Esophagus squamous epithelium (tissue), 5 donors: ENCODE results near the gene LGMN. TPM values are rescaled to one million over a fixed set of nuclear protein-coding genes. Genes with fewer than 3 reads are reported as not detected.
A peak's percentile ranks its signal among the peaks of the same experiment; 100 is the strongest.

Experiments used
- DNase-seq: peaks from one replicate; lab custom pipeline; 2025; lab: John Stamatoyannopoulos, UW
- H3K27ac ChIP-seq, 4 donors: fragments of 200-600 bp; sonication (generic); one replicate each; pipeline ENCODE4 v1.5.1; 2016 to 2019; ENCODE audit warnings: mild to moderate bottlenecking in 1 of 4
- H3K27me3 ChIP-seq, 4 donors: fragments of 200-600 bp; sonication (generic); 1 replicate in 3 of 4; 2 replicates in 1 of 4; pipeline versions ENCODE4 v1.5.1 to v1.6.0; 2017 to 2021; ENCODE audit warnings: antibody characterized with exemption in 1 of 4
- H3K36me3 ChIP-seq, 3 donors: fragments of 200-600 bp; sonication (generic); one replicate each; pipeline ENCODE4 v1.5.1; 2016 to 2019
- H3K4me1 ChIP-seq, 3 donors: fragments of 200-600 bp; sonication (generic); one replicate each; pipeline ENCODE4 v1.5.1; 2017 to 2019
- H3K4me3 ChIP-seq, 4 donors: fragments of 200-600 bp; sonication (generic); 1 replicate in 3 of 4; 2 replicates in 1 of 4; pipeline ENCODE4 v1.5.1; 2016 to 2019; ENCODE audit warnings: mild to moderate bottlenecking in 2 of 4, moderate library complexity in 1 of 4
- H3K9me3 ChIP-seq, 3 donors: fragments of 200-600 bp; sonication (generic); one replicate each; pipeline ENCODE4 v1.5.1; 2016 to 2019
- CTCF ChIP-seq, 6 experiments: fragments of 450-650 bp in 4 of 6; fragments of 200-600 bp in 2 of 6; sonication (generic) in 2 of 6; IDR thresholded peaks; one replicate each; pipeline ENCODE4 v1.5.1; 2016 to 2019; ENCODE audit warnings: antibody characterized with exemption in 6 of 6, mild to moderate bottlenecking in 4 of 6, moderate library complexity in 4 of 6
- POLR2A ChIP-seq, 4 donors: fragments of 450-650 bp; IDR thresholded peaks; one replicate each; pipeline ENCODE4 v1.6.1; 2017; ENCODE audit warnings: antibody characterized with exemption in 4 of 4, mild to moderate bottlenecking in 4 of 4, moderate library complexity in 3 of 4
- WGBS, 2 donors: methylation state at CpG; one replicate each; pipeline ENCODE4 v1.1.5; 2018; 5-methylcytosine and 5-hydroxymethylcytosine counted together
- intact Hi-C: fragments of 100-400 bp; cut with DNase I; formaldehyde crosslinking; loops from one replicate; pipeline ENCODE4 v1.15.0; 2022
- total RNA-seq, 4 donors: library from RNA; depleted of rRNA; stranded (reverse); fragments of >200 nt; gene quantifications; one replicate each; pipeline ENCODE4 v1.1.0, GENCODE V29; 2016
- donor health status: DM: yes; HTN: yes; CAD: no.

LGMN gene
- total RNA-seq, 4 donors from 2014 or later: 42.6 to 107 (median 70.8) TPM

- no peaks in the 10 kb centered on the region for H3K4me1 ChIP-seq
- H3K4me3 ChIP-seq: no peak overlapping the region
- H3K27me3 ChIP-seq: no peaks in the 10 kb centered on the region
- H3K27ac ChIP-seq: peak overlapping the region in 2 of 4 donors; percentile 10 to 63
- WGBS, 2 donors: 78% methylated on average over 2 to 6 of the region's 11 CpGs
- no peaks in the 10 kb centered on the region for H3K9me3 ChIP-seq
- TF ChIP-seq CTCF (IDR thresholded peaks at IDR 0.05): no peak
- TF ChIP-seq POLR2A (IDR thresholded peaks at IDR 0.05): no peak
- no peak for DNase-seq
- intact Hi-C loops: no loop called here
- peaks cover 0 to 70% (median 12%) of the 10 kb centered on the region in 3 donors for H3K36me3 ChIP-seq
Measured at GRCh38 chr14:92704821-92705220, 43.6 kb downstream of the LGMN start.

- Histone ChIP-seq H3K4me1 (no peaks in the 10 kb centered on the region), H3K36me3 (peaks cover 0 to 64% (median 9%) of the 10 kb centered on the region in 3 donors), H3K4me3 (no peak overlapping the region), H3K27me3 (no peaks in the 10 kb centered on the region), H3K9me3 (no peaks in the 10 kb centered on the region), H3K27ac (peak overlapping the region in 2 of 4 donors; percentile 13 to 63)
- intact Hi-C loops: no loop called here
- DNase-seq: no peak
- 51 to 65% methylated on average over 13 to 16 of the region's 23 CpGs for WGBS, 2 donors
- TF ChIP-seq CTCF (IDR thresholded peaks at IDR 0.05): no peak
- TF ChIP-seq POLR2A (IDR thresholded peaks at IDR 0.05): peak in 1 of 4 donors; percentile 5
Measured at GRCh38 chr14:92704036-92704804, 44.2 kb downstream of the LGMN start.

GRCh38 chr14:92703516-92703915 lies 44.9 kb downstream of the LGMN start:
- Histone ChIP-seq H3K9me3 (no peaks in the 10 kb centered on the region), H3K4me3 (no peak overlapping the region), H3K27me3 (no peaks in the 10 kb centered on the region), H3K36me3 (peaks cover 0 to 62% (median 9%) of the 10 kb centered on the region in 3 donors), H3K27ac (peak overlapping the region in 1 of 4 donors; percentile 13), H3K4me1 (no peaks in the 10 kb centered on the region)
- intact Hi-C loops: no loop called here
- DNase-seq: no peak
- no peak for TF ChIP-seq POLR2A (IDR thresholded peaks at IDR 0.05)
- no peak for TF ChIP-seq CTCF (IDR thresholded peaks at IDR 0.05)
- 94 to 96% methylated on average over 10 of the region's 10 CpGs for WGBS, 2 donors

GRCh38 chr14:92702441-92702918 lies 45.9 kb downstream of the LGMN start:
- Histone ChIP-seq H3K4me3 (no peak overlapping the region), H3K9me3 (no peaks in the 10 kb centered on the region), H3K27ac (no peak overlapping the region), H3K36me3 (peaks cover 0 to 52% (median 9%) of the 10 kb centered on the region in 3 donors), H3K4me1 (no peaks in the 10 kb centered on the region), H3K27me3 (no peaks in the 10 kb centered on the region)
- TF ChIP-seq POLR2A (IDR thresholded peaks at IDR 0.05): no peak
- no peak for TF ChIP-seq CTCF (IDR thresholded peaks at IDR 0.05)
- DNase-seq: no peak
- 80 to 88% methylated on average over 6 to 7 of the region's 9 CpGs for WGBS, 2 donors
- intact Hi-C loops: no loop called here

- Histone ChIP-seq H3K4me1 (no peaks in the 10 kb centered on the region), H3K9me3 (no peaks in the 10 kb centered on the region), H3K36me3 (peaks cover 0 to 46% (median 9%) of the 10 kb centered on the region in 3 donors), H3K27me3 (no peaks in the 10 kb centered on the region), H3K4me3 (no peak overlapping the region), H3K27ac (no peak overlapping the region)
- TF ChIP-seq POLR2A (IDR thresholded peaks at IDR 0.05): no peak
- TF ChIP-seq CTCF (IDR thresholded peaks at IDR 0.05): no peak
- 90 to 91% methylated on average over 10 of the region's 10 CpGs for WGBS, 2 donors
- DNase-seq: no peak
- intact Hi-C loops: no loop called here
Measured at GRCh38 chr14:92701826-92702225, 46.6 kb downstream of the LGMN start.
